Esophagus muscularis mucosa (tissue), 4 donors: ENCODE data around the gene CREBZF. TPM values are rescaled to one million over a fixed set of nuclear protein-coding genes. Genes with fewer than 3 reads are reported as not detected.
"Not testable (repeated sequence)": the region's sequence is repeated elsewhere in the genome, so short reads cannot be mapped to it uniquely, and the experiment has no call there.

Source experiments
- DNase-seq: peaks from one replicate; pipeline ENCODE4 v3.0.0-alpha.2; 2017; ENCODE audit errors: extremely low spot score
- H3K27ac ChIP-seq, 4 donors: fragments of 200-600 bp; sonication (generic); replicated peaks in 1 of 4; 1 replicate in 3 of 4; 2 replicates in 1 of 4; pipeline ENCODE4 v1.5.1; 2016 to 2019; ENCODE audit warnings: mild to moderate bottlenecking in 1 of 4
- H3K27me3 ChIP-seq, 4 donors: fragments of 200-600 bp; sonication (generic); one replicate each; pipeline versions ENCODE4 v1.5.1 to v1.6.0; 2016 to 2019
- H3K36me3 ChIP-seq, 4 donors: fragments of 200-600 bp; sonication (generic); one replicate each; pipeline ENCODE4 v1.5.1; 2016 to 2019
- H3K4me1 ChIP-seq, 4 donors: fragments of 200-600 bp; sonication (generic); one replicate each; pipeline ENCODE4 v1.5.1; 2016 to 2019
- H3K4me3 ChIP-seq, 4 donors: fragments of 200-600 bp; sonication (generic); 1 replicate in 2 of 4; 2 replicates in 2 of 4; pipeline ENCODE4 v1.5.1; 2016 to 2019; ENCODE audit warnings: mild to moderate bottlenecking in 4 of 4, moderate library complexity in 1 of 4
- H3K9me3 ChIP-seq, 4 donors: fragments of 200-600 bp; sonication (generic); 1 replicate in 3 of 4; 2 replicates in 1 of 4; pipeline ENCODE4 v1.5.1; 2016 to 2019
- CTCF ChIP-seq, 3 experiments: fragments of 200-600 bp in 2 of 3; fragments of 450-650 bp in 1 of 3; sonication (generic) in 2 of 3; IDR thresholded peaks; one replicate each; pipeline ENCODE4 v1.5.1; 2017 to 2019; ENCODE audit warnings: antibody characterized with exemption in 3 of 3, mild to moderate bottlenecking in 2 of 3, moderate library complexity in 1 of 3
- EP300 ChIP-seq: sonication (generic); formaldehyde crosslinking; IDR thresholded peaks from one replicate; pipeline ENCODE4 v1.6.1; 2017; ENCODE audit warnings: antibody characterized with exemption
- POLR2A ChIP-seq: fragments of 450-650 bp; IDR thresholded peaks from one replicate; pipeline ENCODE4 v1.6.1; 2017; ENCODE audit warnings: antibody characterized with exemption, moderate library complexity, mild to moderate bottlenecking, low read depth
- POLR2AphosphoS5 ChIP-seq, 2 donors: sonication (generic); formaldehyde crosslinking; IDR thresholded peaks; one replicate each; pipeline ENCODE4 v1.6.1; 2017; ENCODE audit warnings: antibody characterized with exemption in 2 of 2
- WGBS: methylation state at CpG from one replicate; pipeline ENCODE4 v1.1.5; 2018; 5-methylcytosine and 5-hydroxymethylcytosine counted together
- intact Hi-C: fragments of 100-400 bp; cut with DNase I; formaldehyde crosslinking; loops from one replicate; pipeline ENCODE4 v1.15.1; 2023
- total RNA-seq, 4 donors: library from RNA; depleted of rRNA; stranded (reverse); fragments of >200 nt; gene quantifications; one replicate each; pipeline versions ENCODE4 v1.1.0 to v1.2.1, GENCODE V29; 2016

The CREBZF gene
- total RNA-seq, 4 donors from 2014 or later, result 34.8 to 60.6 (median 37.0) TPM

DNA sequence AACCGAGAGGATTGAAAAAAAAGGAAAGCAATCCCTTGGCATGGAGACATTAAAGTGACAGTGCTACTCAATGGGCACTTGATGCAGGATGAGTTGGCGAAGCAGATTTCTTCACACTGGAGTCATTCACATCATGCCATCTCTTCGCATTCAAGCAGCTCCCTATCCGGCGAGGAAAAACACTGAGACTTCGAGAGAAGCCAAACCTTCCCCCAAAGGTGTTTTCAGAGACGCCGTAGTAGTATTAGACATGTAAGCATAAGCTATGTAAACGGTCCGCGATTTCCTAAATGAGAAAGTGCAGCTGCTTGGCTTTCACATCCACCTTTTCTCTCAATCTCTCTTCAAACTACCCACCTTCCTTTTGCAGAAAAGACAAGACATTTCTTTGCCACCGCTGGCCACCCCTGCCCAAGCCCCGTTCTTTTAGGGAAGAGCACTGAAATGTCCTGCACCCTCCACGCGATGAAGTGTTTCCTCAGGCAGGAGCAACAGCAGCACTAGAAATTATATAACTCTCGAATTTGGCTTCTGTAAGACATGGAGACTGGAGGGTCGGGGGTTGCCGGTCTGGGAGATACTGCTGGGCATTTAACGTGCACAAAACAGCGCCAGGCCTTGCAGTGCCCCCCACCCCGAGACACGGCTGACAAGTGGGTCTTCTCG, 37.5 kb downstream of the CREBZF start, which contains the start of gene DLG2:
TSS of gene DLG2 (minus strand) at position 13 of the 666 bp plus-strand sequence.
- Histone ChIP-seq H3K4me1 (peaks cover 10 to 49% (median 42%) of the 10 kb centered on the region in 4 donors), H3K27ac (peak within 1 kb of the TSS; percentile 90 to 97 (median 95)), H3K9me3 (no peaks in the 10 kb centered on the region), H3K4me3 (peak within 1 kb of the TSS; percentile 69 to 81 (median 78)), H3K27me3 (no peaks in the 10 kb centered on the region), H3K36me3 (peaks cover 0 to 19% (median 9%) of the 10 kb centered on the region in 4 donors)
- TF ChIP-seq POLR2A, result no peak
- TF ChIP-seq CTCF (IDR thresholded peaks at IDR 0.05), result no peak
- TF ChIP-seq POLR2AphosphoS5 (IDR thresholded peaks at IDR 0.05), result peak; percentile 19 to 65
- no peak for TF ChIP-seq EP300
- no peak for DNase-seq
- intact Hi-C loops, result no loop called here
- WGBS, result 1% methylated on average over 18 of the region's 23 CpGs

GRCh38 chr11:85626496-85626895, 38.4 kb downstream of the CREBZF start:
- peak overlapping the region; percentile 90 to 97 (median 95) for H3K27ac ChIP-seq
- H3K36me3 ChIP-seq, result peaks cover 0 to 11% (median 5%) of the 10 kb centered on the region in 4 donors
- 35% methylated on average over 2 of the region's 2 CpGs for WGBS
- H3K9me3 ChIP-seq, result no peaks in the 10 kb centered on the region
- TF ChIP-seq CTCF (IDR thresholded peaks at IDR 0.05) (no peak), POLR2AphosphoS5 (IDR thresholded peaks at IDR 0.05) (no peak), EP300 (no peak), POLR2A (no peak)
- intact Hi-C loops, result no loop called here
- H3K4me3 ChIP-seq, result peak overlapping the region; percentile 69 to 81 (median 78)
- H3K4me1 ChIP-seq, result peaks cover 10 to 49% (median 42%) of the 10 kb centered on the region in 4 donors
- no peak for DNase-seq
- no peaks in the 10 kb centered on the region for H3K27me3 ChIP-seq

DNA sequence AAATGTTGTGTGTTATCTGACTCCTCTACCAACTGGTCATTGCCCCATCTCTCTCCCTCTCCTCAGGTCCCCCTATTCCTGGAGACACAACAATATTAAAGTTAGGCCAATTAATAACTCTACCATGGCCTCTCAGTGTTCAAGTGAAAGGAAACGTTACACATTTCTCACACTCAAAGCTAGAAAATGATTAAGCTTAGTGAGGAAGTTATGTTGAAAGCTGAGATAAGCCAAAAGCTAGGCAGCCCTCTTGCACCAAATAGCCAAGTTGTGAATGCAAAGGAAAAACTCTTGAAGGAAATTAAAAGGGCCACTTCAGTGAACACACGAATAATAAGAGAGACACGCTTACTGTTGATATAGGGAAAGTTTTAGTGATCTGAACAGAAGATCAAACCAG, 44.7 kb downstream of the CREBZF start:
- WGBS, result 94% methylated on average over 3 of the region's 3 CpGs
- Histone ChIP-seq H3K4me3 (no peak overlapping the region), H3K27ac (no peak overlapping the region), H3K9me3 (no peaks in the 10 kb centered on the region), H3K27me3 (no peaks in the 10 kb centered on the region), H3K4me1 (peaks cover 0 to 11% (median 10%) of the 10 kb centered on the region in 4 donors), H3K36me3 (no peaks in the 10 kb centered on the region)
- no peak for TF ChIP-seq CTCF (IDR thresholded peaks at IDR 0.05)
- TF ChIP-seq POLR2AphosphoS5 (IDR thresholded peaks at IDR 0.05), result no peak
- TF ChIP-seq EP300, result no peak
- no peak for TF ChIP-seq POLR2A
- DNase-seq, result no peak
- intact Hi-C loops, result no loop called here

DNA sequence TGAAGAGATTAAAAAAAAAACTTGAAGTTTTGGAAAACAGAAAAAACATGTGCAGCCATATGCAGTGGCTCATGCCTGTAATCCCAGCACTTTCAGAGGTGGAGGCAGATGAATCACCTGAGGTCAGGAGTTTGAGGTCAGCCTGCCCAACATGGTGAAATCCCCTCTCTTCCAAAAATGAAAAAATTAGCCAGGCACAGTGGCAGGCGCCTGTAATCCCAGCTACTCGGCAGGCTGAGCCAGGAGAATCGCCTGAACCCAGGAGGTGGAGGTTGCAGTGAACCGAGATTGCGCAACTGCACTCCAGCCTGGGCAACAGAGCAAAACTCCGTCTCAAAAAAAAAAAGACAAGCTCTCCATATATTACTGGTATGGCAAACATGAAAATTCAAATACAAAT, 45.4 kb downstream of the CREBZF start:
- H3K27ac ChIP-seq, result no peak overlapping the region
- no peaks in the 10 kb centered on the region for H3K36me3 ChIP-seq
- H3K9me3 ChIP-seq, result no peaks in the 10 kb centered on the region
- DNase-seq, result no peak
- intact Hi-C loops, result no loop called here
- WGBS, result 88% methylated on average over 6 of the region's 6 CpGs
- H3K4me3 ChIP-seq, result no peak overlapping the region
- TF ChIP-seq POLR2AphosphoS5 (IDR thresholded peaks at IDR 0.05), result no peak
- TF ChIP-seq CTCF (IDR thresholded peaks at IDR 0.05), result no peak
- TF ChIP-seq EP300, result no peak
- TF ChIP-seq POLR2A, result no peak
- H3K27me3 ChIP-seq, result no peaks in the 10 kb centered on the region
- peaks cover 0 to 3% (median 2%) of the 10 kb centered on the region in 4 donors for H3K4me1 ChIP-seq

GRCh38 chr11:85611643-85612042, 53.3 kb downstream of the CREBZF start:
- H3K36me3 ChIP-seq, H3K9me3 ChIP-seq, H3K27me3 ChIP-seq, H3K4me3 ChIP-seq, H3K4me1 ChIP-seq, H3K27ac ChIP-seq, DNase-seq, intact Hi-C loops: not testable (repeated sequence)
- WGBS, result 79% methylated on average over 2 of the region's 2 CpGs

Other genes with a start within 250 kb of the CREBZF start
- gene DLG2, start 37.8 kb downstream of the CREBZF start, total RNA-seq, result 10 to 100 TPM in 2 of 4 donors, 1 to 10 TPM in 2; 7.3 to 14.1 (median 11.1) TPM
- gene TMEM126B, start 36.5 kb downstream of the CREBZF start, total RNA-seq, result 10 to 100 TPM; 25.4 to 65.2 (median 46.6) TPM
- gene TMEM126A, start 17.2 kb downstream of the CREBZF start, total RNA-seq, result 10 to 100 TPM; 19.0 to 48.6 (median 26.8) TPM
- gene CCDC89, start 21.1 kb upstream of the CREBZF start, total RNA-seq, result 1 to 10 TPM in 3 of 4 donors, under 1 TPM in 1; 0.83 to 2.9 (median 2.5) TPM
- gene SYTL2, start 146.0 kb upstream of the CREBZF start, total RNA-seq, result 10 to 100 TPM in 2 of 4 donors, 1 to 10 TPM in 2; 7.1 to 10.4 (median 8.8) TPM
- not detected for gene CCDC83, start 190.3 kb upstream of the CREBZF start, total RNA-seq